ENCODE data around the gene NIN. TPM values are rescaled to one million over a fixed set of nuclear protein-coding genes. Genes with fewer than 3 reads are reported as not detected.

NIN gene
- total RNA-seq, 2 experiments from 2014 or later, result 94.5 to 95.2 TPM

DNA sequence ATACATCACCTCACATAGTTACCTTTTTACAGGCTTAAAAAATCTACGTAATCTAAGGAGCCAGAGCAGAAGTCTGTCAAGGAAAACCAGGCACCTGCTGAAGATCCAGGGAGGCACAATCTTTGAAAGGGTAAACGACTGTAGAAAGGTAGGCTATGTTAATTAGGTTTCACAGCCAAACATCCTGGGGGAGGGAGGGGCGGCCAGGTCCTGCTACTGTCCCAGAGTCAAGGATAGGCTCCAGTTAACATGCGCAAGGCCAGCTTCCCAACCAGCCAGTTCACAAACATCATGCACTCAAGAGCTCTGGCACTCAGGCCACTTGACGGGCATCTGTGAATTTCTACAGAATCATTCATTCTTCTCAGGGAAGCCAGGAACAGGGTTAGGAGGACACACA is 22.9 kb downstream of the NIN start:
- Mint-ChIP-seq H3K36me3 (ENCODE audit: low read depth) (peaks cover 35% of the 10 kb centered on the region), H3K4me1 (peaks cover 25% of the 10 kb centered on the region), H3K9me3 (no peaks in the 10 kb centered on the region), H3K27me3 (no peaks in the 10 kb centered on the region), H3K27ac (no peak overlapping the region), H3K4me3 (no peak overlapping the region)
- POLR2A ChIA-PET, result interaction anchor here (0.6 kb wide), 1 partner anchor 51 kb away, joined by 3 read pairs; no protein-coding TSS in a partner anchor
- CTCF ChIA-PET, result interaction anchor here (1.0 kb wide), 1 partner anchor 23 kb away, joined by 3 read pairs; no protein-coding TSS in a partner anchor
- DNase-seq, result no peak

- Mint-ChIP-seq H3K36me3 (ENCODE audit: low read depth) (peaks cover 34% of the 10 kb centered on the region), H3K27me3 (no peaks in the 10 kb centered on the region), H3K4me3 (no peak overlapping the region), H3K9me3 (no peaks in the 10 kb centered on the region), H3K27ac (no peak overlapping the region), H3K4me1 (peaks cover 14% of the 10 kb centered on the region)
- DNase-seq, result no peak
- ChIA-PET POLR2A (no interaction called here), CTCF (no interaction called here)
Measured at GRCh38 chr14:50806241-50806933, 24.6 kb downstream of the NIN start.

DNA sequence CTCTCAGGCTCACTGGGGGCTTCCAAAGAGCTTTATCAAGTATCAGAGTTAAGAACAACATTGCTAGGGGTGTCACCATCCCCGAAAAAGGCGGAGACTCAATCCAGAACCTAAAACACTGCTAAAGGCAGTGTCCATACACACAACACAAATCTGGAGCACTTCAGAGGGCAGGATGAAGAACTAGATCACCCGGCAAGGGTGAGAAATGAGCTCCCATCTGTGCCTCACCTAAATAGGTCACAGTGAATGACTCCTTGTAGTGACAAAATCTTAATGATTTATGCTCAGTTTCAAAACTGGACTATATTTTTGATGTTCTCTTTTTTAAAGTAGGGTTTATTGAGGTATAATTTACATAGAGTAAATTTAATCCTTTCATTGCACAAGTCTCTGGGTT is 25.6 kb downstream of the NIN start:
- DNase-seq, result no peak
- H3K9me3 Mint-ChIP-seq, result no peaks in the 10 kb centered on the region
- ChIA-PET POLR2A (no interaction called here), CTCF (interaction anchor here (0.5 to 0.8 kb wide), 2 partner anchors 41 to 902 kb away, joined by 3 read pairs; no protein-coding TSS in a partner anchor)
- no peak overlapping the region for H3K4me3 Mint-ChIP-seq
- no peak overlapping the region for H3K27ac Mint-ChIP-seq
- H3K4me1 Mint-ChIP-seq, result peaks cover 14% of the 10 kb centered on the region
- H3K27me3 Mint-ChIP-seq, result no peaks in the 10 kb centered on the region
- peaks cover 35% of the 10 kb centered on the region for H3K36me3 Mint-ChIP-seq (ENCODE audit: low read depth)

GRCh38 chr14:50804181-50804721 is 26.7 kb downstream of the NIN start:
- CTCF ChIA-PET, result interaction anchor here (0.8 to 1.3 kb wide), 2 partner anchors 12 to 43 kb away, joined by 3 read pairs; no protein-coding TSS in a partner anchor
- peaks cover 36% of the 10 kb centered on the region for H3K36me3 Mint-ChIP-seq (ENCODE audit: low read depth)
- H3K27ac Mint-ChIP-seq, result no peak overlapping the region
- DNase-seq, result no peak
- no peaks in the 10 kb centered on the region for H3K9me3 Mint-ChIP-seq
- H3K4me1 Mint-ChIP-seq, result peaks cover 11% of the 10 kb centered on the region
- H3K27me3 Mint-ChIP-seq, result no peaks in the 10 kb centered on the region
- H3K4me3 Mint-ChIP-seq, result no peak overlapping the region
- POLR2A ChIA-PET, result interaction anchor here (0.5 kb wide), 1 partner anchor 352 kb away, joined by 4 read pairs; no protein-coding TSS in a partner anchor

DNA sequence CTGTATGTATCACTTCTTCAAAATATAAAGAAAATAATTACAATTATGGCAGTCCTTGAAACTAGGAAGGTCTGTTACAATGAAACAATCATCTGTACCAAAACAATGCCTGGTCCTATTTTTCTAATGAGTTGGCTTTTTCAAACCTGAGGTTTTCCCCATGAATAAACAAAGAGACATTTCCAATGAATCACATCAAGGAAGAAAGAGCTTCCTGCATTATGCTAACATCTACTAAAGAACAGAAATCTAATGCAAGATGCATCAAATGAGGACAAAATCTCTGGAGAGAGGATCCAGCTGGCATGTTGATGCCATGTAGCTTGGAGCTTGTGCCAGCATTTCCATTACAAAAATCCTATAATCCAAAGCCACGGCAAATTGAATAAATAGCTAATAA is 29.3 kb downstream of the NIN start:
- CTCF ChIA-PET, result interaction anchor here (1.0 kb wide), 1 partner anchor 20 kb away, joined by 3 read pairs; no protein-coding TSS in a partner anchor
- H3K27ac Mint-ChIP-seq, result no peak overlapping the region
- POLR2A ChIA-PET, result no interaction called here
- H3K4me3 Mint-ChIP-seq, result no peak overlapping the region
- H3K9me3 Mint-ChIP-seq, result no peaks in the 10 kb centered on the region
- no peaks in the 10 kb centered on the region for H3K27me3 Mint-ChIP-seq
- H3K36me3 Mint-ChIP-seq (ENCODE audit: low read depth), result peaks cover 36% of the 10 kb centered on the region
- DNase-seq, result no peak
- H3K4me1 Mint-ChIP-seq, result peaks cover 16% of the 10 kb centered on the region

- H3K36me3 Mint-ChIP-seq (ENCODE audit: low read depth), result peaks cover 27% of the 10 kb centered on the region
- no peak for DNase-seq
- H3K27ac Mint-ChIP-seq, result no peak overlapping the region
- CTCF ChIA-PET, result interaction anchor here (0.9 to 1.8 kb wide), 3 partner anchors 11 to 60 kb away, joined by 3 to 6 read pairs (median 4); no protein-coding TSS in a partner anchor
- H3K27me3 Mint-ChIP-seq, result no peaks in the 10 kb centered on the region
- H3K9me3 Mint-ChIP-seq, result no peaks in the 10 kb centered on the region
- peaks cover 19% of the 10 kb centered on the region for H3K4me1 Mint-ChIP-seq
- no peak overlapping the region for H3K4me3 Mint-ChIP-seq
- POLR2A ChIA-PET, result no interaction called here
Measured at GRCh38 chr14:50800032-50800431, 30.9 kb downstream of the NIN start.

- no peaks in the 10 kb centered on the region for H3K27me3 Mint-ChIP-seq
- no peak overlapping the region for H3K4me3 Mint-ChIP-seq
- peaks cover 17% of the 10 kb centered on the region for H3K4me1 Mint-ChIP-seq
- no peaks in the 10 kb centered on the region for H3K9me3 Mint-ChIP-seq
- DNase-seq, result no peak
- no peak overlapping the region for H3K27ac Mint-ChIP-seq
- peaks cover 22% of the 10 kb centered on the region for H3K36me3 Mint-ChIP-seq (ENCODE audit: low read depth)
- POLR2A ChIA-PET, result no interaction called here
- CTCF ChIA-PET, result interaction anchor here (1.8 kb wide), 1 partner anchor 13 kb away, joined by 4 read pairs; no protein-coding TSS in a partner anchor
Measured at GRCh38 chr14:50798048-50798421, 32.9 kb downstream of the NIN start.

- Mint-ChIP-seq H3K36me3 (ENCODE audit: low read depth) (peaks cover 25% of the 10 kb centered on the region), H3K27me3 (no peaks in the 10 kb centered on the region), H3K27ac (no peak overlapping the region), H3K4me3 (no peak overlapping the region), H3K9me3 (no peaks in the 10 kb centered on the region), H3K4me1 (peaks cover 23% of the 10 kb centered on the region)
- ChIA-PET CTCF (no interaction called here), POLR2A (no interaction called here)
- DNase-seq, result no peak
Measured at GRCh38 chr14:50797250-50798047, 33.5 kb downstream of the NIN start.

DNA sequence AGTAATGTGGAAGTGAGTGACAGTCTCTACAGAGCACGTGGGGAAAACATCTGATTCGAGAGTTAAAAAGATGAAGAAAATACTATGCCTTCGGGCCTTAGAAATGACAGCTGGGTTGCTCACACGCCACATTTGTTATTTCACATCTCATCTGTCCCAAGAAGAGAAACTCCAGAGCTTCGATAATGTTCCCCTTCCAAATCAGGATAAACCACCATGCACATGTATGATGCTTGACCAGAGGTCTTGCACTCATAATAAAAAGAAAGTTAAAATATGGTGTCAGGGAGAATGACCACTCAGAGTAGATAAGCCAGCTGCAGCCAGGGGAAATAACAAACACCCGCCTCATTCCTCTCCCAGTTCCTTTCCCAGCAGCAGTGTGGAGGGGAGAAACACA is 34.6 kb downstream of the NIN start:
- Mint-ChIP-seq H3K36me3 (ENCODE audit: low read depth) (peaks cover 32% of the 10 kb centered on the region), H3K4me3 (no peak overlapping the region), H3K4me1 (peaks cover 34% of the 10 kb centered on the region), H3K27ac (no peak overlapping the region), H3K9me3 (no peaks in the 10 kb centered on the region), H3K27me3 (no peaks in the 10 kb centered on the region)
- no peak for DNase-seq
- POLR2A ChIA-PET, result interaction anchor here (1.0 kb wide), 1 partner anchor 64 kb away, joined by 3 read pairs; no protein-coding TSS in a partner anchor
- CTCF ChIA-PET, result interaction anchor here (1.3 kb wide), 2 partner anchors 10 to 19 kb away, joined by 3 to 5 read pairs; no protein-coding TSS in a partner anchor

- H3K9me3 Mint-ChIP-seq, result no peaks in the 10 kb centered on the region
- H3K27me3 Mint-ChIP-seq, result no peaks in the 10 kb centered on the region
- H3K4me3 Mint-ChIP-seq, result no peak overlapping the region
- no peak overlapping the region for H3K27ac Mint-ChIP-seq
- no peak for DNase-seq
- H3K36me3 Mint-ChIP-seq (ENCODE audit: low read depth), result peaks cover 35% of the 10 kb centered on the region
- CTCF ChIA-PET, result interaction anchor here (1.3 kb wide), 2 partner anchors 10 to 20 kb away, joined by 3 to 5 read pairs; no protein-coding TSS in a partner anchor
- POLR2A ChIA-PET, result interaction anchor here (1.0 kb wide), 1 partner anchor 65 kb away, joined by 3 read pairs; no protein-coding TSS in a partner anchor
- peaks cover 38% of the 10 kb centered on the region for H3K4me1 Mint-ChIP-seq
Measured at GRCh38 chr14:50795909-50796308, 35.1 kb downstream of the NIN start.

GRCh38 chr14:50795142-50795541 is 35.8 kb downstream of the NIN start:
- peaks cover 46% of the 10 kb centered on the region for H3K4me1 Mint-ChIP-seq
- H3K36me3 Mint-ChIP-seq (ENCODE audit: low read depth), result peaks cover 43% of the 10 kb centered on the region
- no peak overlapping the region for H3K4me3 Mint-ChIP-seq
- no peaks in the 10 kb centered on the region for H3K9me3 Mint-ChIP-seq
- no peak for DNase-seq
- CTCF ChIA-PET, result interaction anchor here (1.3 to 4.6 kb wide), 2 partner anchors 9 to 18 kb away, joined by 5 to 26 read pairs; no protein-coding TSS in a partner anchor
- POLR2A ChIA-PET, result no interaction called here
- H3K27me3 Mint-ChIP-seq, result no peaks in the 10 kb centered on the region
- no peak overlapping the region for H3K27ac Mint-ChIP-seq

DNA sequence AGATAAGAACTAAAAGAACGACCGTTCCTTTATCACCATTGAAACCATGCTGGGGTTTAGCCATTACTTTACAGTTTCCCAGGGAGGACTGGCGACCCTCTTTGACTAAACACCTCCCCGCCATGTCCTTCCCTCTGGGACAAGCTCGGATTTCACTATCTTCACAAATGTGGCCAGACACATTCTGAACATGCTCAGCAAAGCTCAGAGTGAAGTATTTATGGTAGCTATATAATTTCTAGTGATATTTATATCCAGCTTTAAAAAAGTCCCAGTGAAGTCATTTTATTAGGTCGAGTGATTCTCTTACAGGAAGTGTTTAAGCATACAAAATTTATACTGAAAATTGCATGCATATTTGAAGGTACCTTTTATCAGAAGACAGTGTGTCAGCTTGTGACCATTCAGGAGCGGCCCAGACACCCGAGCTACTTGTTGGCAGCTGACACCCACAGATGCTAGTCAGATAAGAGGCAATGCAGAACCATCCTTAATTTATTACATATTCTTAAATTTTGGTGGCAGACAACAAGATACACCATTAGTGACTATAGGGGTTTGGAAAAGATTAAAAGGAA is 36.8 kb downstream of the NIN start:
- Mint-ChIP-seq H3K4me3 (no peak overlapping the region), H3K27ac (no peak overlapping the region), H3K4me1 (peaks cover 53% of the 10 kb centered on the region), H3K36me3 (ENCODE audit: low read depth) (peaks cover 45% of the 10 kb centered on the region), H3K27me3 (no peaks in the 10 kb centered on the region), H3K9me3 (no peaks in the 10 kb centered on the region)
- POLR2A ChIA-PET, result no interaction called here
- no peak for DNase-seq
- CTCF ChIA-PET, result interaction anchor here (1.1 to 4.6 kb wide), 2 partner anchors 17 to 33 kb away, joined by 3 to 26 read pairs; no protein-coding TSS in a partner anchor
